Spleen (tissue), 7 donors: Measurements from ENCODE around the gene ZNF254.

Experiments used
- CTCF ChIP-seq, 11 experiments: fragments of 200-600 bp in 7 of 11; fragments of 450-650 bp in 4 of 11; sonication (generic) in 4 of 11; IDR thresholded peaks in 8 of 11; conservative IDR thresholded peaks in 3 of 11; 1 replicate in 7 of 11; 2 replicates in 4 of 11; pipeline versions ENCODE4 v1.4.0 to v1.8.0; 2016 to 2021; ENCODE audit warnings: antibody characterized with exemption in 11 of 11, inconsistent platforms in 4 of 11, mild to moderate bottlenecking in 1 of 11
- POLR2A ChIP-seq, 3 donors: fragments of 450-650 bp; IDR thresholded peaks; one replicate each; pipeline ENCODE4 v1.5.1; 2017; ENCODE audit warnings: antibody characterized with exemption in 3 of 3, mild to moderate bottlenecking in 1 of 3
- donor health status: DM: no; HTN: no; CAD: no; lungs with moderate emphysema.
- donor health status: DM: no; HTN: no; CAD: no.
- donor health status: DM: no; HTN: no; CAD: no.

DNA sequence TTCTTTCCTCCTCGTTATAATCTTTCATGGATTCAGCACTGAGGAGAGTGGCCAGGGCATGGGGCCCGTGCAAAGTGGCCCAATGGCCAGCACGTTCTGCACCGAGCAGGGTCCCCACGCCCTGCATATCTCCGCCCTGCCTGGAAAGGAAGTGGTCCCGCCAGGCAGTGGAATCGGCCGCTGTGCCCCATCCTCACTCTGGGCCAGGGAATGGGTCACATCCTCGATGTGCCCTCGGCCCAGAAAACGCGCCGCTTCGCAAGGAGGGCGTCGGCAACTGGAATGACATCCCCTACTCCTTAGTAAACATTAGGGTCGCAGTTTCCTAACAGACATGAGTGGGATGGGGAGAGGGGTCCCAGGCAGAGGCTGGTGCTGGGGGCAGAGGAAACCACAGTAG, 90.7 kb downstream of the ZNF254 start:
- TF ChIP-seq POLR2A (IDR thresholded peaks at IDR 0.05): no peak
- TF ChIP-seq CTCF (IDR thresholded peaks at IDR 0.05 in 8 of 11, conservative IDR thresholded peaks at IDR 0.05 in 3 of 11): no peak
